ENCODE measurements around the gene KRTAP10-1. TPM values are rescaled to one million over a fixed set of nuclear protein-coding genes. Genes with fewer than 3 reads are reported as not detected.
"Not testable (repeated sequence)": the region's sequence is repeated elsewhere in the genome, so short reads cannot be mapped to it uniquely, and the experiment has no call there.

KRTAP10-1 gene
- total RNA-seq, 1 donor from 2014 or later, result not detected

DNA sequence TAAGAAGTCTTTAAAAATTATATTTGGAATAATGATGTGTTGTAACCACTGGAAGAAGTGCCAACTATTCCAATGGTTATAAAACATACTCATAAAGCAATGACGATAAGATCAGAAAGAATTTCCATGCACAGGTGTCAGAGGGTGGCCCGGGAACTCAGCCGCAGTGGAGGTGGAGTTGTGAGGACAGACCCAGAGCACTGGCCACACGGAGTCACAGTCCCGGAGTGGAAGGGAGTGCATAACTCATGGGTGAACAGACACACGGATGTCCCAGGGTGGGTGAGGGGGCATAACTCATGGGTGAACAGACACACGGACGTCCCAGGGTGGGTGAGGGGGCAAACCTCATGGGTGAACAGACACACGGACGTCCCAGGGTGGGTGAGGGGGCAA lies 36.0 kb upstream of the KRTAP10-1 start:
- intact Hi-C loops (cut with DNase I), result no loop called here
- no peak overlapping the region for H3K27ac ChIP-seq
- no peak for ATAC-seq
- no peak for DNase-seq
- no peaks in the 10 kb centered on the region for H3K36me3 ChIP-seq
- no peaks in the 10 kb centered on the region for H3K27me3 ChIP-seq
- no peaks in the 10 kb centered on the region for H3K9me3 ChIP-seq
- TF ChIP-seq, protein P1, sequence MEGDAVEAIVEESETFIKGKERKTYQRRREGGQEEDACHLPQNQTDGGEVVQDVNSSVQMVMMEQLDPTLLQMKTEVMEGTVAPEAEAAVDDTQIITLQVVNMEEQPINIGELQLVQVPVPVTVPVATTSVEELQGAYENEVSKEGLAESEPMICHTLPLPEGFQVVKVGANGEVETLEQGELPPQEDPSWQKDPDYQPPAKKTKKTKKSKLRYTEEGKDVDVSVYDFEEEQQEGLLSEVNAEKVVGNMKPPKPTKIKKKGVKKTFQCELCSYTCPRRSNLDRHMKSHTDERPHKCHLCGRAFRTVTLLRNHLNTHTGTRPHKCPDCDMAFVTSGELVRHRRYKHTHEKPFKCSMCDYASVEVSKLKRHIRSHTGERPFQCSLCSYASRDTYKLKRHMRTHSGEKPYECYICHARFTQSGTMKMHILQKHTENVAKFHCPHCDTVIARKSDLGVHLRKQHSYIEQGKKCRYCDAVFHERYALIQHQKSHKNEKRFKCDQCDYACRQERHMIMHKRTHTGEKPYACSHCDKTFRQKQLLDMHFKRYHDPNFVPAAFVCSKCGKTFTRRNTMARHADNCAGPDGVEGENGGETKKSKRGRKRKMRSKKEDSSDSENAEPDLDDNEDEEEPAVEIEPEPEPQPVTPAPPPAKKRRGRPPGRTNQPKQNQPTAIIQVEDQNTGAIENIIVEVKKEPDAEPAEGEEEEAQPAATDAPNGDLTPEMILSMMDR (IDR thresholded peaks at IDR 0.05), result no peak
- no peak overlapping the region for H3K4me3 ChIP-seq
- H3K4me1 ChIP-seq, result no peaks in the 10 kb centered on the region

DNA sequence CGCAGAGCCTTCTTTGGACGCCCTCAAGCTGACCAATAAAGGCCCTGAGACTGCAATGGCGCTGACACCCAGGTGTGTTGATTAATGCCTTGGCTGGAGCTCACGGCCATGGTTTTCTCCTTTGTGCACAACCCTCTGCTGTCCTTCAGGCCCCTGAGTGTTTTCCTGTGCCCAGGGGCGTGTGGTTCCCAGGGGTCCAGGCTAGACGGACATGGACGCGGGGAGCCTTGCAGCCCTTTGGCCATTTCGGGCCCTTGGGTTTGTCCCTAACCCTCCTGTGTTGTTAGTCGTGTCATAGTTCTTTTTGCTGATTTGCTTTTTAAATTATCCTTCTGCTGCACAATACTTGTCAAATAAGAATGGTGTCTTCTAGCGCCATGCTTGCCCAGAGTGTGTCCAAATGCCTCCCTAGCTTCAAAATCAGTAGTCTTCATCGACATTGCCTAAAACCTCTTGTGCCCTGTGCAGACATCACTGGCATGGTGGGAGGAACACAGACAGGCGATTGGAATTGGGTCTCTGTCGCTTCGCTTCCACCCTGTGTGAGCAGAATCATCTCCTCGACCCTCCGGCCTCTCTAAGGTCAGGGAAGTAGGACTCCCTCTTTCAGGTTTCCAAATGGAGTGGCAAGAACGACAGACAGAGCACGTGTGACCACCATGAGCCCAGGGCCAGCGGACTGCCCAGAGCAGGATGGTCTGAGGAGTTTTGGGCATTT lies 35.5 kb upstream of the KRTAP10-1 start:
- no peaks in the 10 kb centered on the region for H3K36me3 ChIP-seq
- no peaks in the 10 kb centered on the region for H3K9me3 ChIP-seq
- H3K4me1 ChIP-seq, result no peaks in the 10 kb centered on the region
- no peak for DNase-seq
- TF ChIP-seq, protein P1 (IDR thresholded peaks at IDR 0.05), result no peak
- ATAC-seq, result no peak
- no peak overlapping the region for H3K27ac ChIP-seq
- H3K4me3 ChIP-seq, result no peak overlapping the region
- intact Hi-C loops (cut with DNase I), result no loop called here
- no peaks in the 10 kb centered on the region for H3K27me3 ChIP-seq

DNA sequence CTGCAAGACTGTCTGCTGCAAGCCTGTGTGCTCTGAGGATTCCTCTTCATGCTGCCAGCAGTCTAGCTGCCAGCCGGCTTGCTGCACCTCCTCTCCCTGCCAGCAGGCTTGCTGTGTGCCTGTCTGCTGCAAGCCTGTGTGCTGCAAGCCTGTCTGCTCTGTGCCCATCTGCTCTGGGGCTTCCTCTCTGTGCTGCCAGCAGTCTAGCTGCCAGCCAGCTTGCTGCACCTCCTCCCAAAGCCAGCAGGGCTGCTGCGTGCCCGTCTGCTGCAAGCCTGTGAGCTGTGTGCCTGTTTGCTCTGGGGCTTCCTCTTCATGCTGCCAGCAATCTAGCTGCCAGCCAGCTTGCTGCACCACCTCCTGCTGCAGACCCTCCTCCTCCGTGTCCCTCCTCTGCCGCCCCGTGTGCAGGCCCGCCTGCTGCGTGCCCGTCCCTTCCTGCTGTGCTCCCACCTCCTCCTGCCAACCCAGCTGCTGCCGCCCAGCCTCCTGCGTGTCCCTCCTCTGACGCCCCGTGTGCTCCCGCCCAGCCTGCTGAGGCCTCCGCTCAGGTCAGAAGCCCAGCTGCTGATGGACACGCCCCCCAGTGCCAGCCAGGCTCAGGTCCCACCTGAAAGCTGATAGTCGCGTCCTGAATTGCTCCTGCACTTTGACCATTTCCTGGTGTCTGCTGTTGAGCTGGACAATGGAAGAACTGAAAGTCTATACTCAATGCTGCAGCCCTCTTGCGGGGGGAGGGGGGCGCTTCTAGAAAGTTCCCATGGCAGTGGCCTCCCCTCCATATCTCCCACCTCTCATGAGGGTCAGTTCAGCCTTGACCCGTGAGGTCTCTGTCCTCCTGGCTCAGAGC lies 34.7 kb upstream of the KRTAP10-1 start:
- ATAC-seq (no peak), DNase-seq (peak; percentile 47)
- TF ChIP-seq, protein P1 (IDR thresholded peaks at IDR 0.05), result no peak
- intact Hi-C loops (cut with DNase I), result no loop called here
- H3K27me3 ChIP-seq, result no peaks in the 10 kb centered on the region
- no peaks in the 10 kb centered on the region for H3K4me1 ChIP-seq
- H3K9me3 ChIP-seq, result no peaks in the 10 kb centered on the region
- H3K27ac ChIP-seq, result no peak overlapping the region
- no peak overlapping the region for H3K4me3 ChIP-seq
- H3K36me3 ChIP-seq, result no peaks in the 10 kb centered on the region

DNA sequence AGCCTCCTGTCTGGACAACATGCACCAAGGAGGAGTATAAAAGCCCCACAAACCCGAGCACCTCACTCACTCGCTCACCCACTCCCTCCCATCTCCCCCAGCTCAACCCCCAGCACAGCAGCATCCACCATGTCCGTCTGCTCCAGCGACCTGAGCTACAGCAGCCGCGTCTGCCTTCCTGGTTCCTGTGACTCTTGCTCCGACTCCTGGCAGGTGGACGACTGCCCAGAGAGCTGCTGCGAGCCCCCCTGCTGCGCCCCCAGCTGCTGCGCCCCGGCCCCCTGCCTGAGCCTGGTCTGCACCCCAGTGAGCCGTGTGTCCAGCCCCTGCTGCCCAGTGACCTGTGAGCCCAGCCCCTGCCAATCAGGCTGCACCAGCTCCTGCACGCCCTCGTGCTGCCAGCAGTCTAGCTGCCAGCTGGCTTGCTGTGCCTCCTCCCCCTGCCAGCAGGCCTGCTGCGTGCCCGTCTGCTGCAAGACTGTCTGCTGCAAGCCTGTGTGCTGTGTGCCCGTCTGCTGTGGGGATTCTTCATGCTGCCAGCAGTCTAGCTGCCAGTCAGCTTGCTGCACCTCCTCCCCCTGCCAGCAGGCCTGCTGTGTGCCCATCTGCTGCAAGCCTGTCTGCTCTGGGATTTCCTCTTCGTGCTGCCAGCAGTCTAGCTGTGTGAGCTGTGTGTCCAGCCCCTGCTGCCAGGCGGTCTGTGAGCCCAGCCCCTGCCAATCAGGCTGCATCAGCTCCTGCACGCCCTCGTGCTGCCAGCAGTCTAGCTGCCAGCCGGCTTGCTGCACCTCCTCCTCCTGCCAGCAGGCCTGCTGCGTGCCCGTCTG lies 33.8 kb upstream of the KRTAP10-1 start, which contains the start of gene KRTAP10-4:
Gene KRTAP10-4 (plus strand): TSS at position 100 of the 827 bp plus-strand sequence. CDS start 30 bp downstream, at position 130.
- peak; percentile 45 for DNase-seq

DNA sequence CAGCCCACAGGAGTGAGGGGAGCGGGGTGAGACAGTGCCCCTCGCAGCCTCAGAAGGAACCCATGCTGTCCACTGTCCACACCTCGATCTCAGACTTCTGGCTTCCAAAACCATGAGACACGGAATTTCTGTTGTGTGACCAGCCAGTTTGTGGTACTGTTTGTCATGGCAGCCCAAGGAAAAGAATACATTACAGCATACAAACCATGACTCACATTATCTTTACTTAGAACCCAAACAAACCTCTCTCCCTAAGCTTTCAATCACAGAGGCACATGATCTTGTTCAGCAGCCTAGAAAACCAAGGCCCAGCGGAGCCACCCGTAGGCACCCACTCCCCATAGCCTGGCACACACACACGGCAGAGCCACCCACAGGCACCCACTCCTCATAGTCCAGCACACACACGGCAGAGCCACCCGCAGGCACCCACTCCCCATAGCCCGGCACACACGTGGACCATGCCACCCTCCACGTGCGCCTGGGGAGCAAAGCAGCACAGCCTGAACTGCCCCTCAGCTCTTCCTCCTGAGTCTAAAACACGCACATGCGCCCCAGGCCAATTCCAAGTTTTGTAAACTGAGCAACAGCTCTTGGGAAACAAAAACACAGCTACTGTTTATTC lies 33.1 kb upstream of the KRTAP10-1 start:
- DNase-seq, result peak; percentile 45
- no peak for ATAC-seq
- no peak overlapping the region for H3K4me3 ChIP-seq
- no peaks in the 10 kb centered on the region for H3K9me3 ChIP-seq
- no peaks in the 10 kb centered on the region for H3K36me3 ChIP-seq
- intact Hi-C loops (cut with DNase I), result no loop called here
- no peak overlapping the region for H3K27ac ChIP-seq
- H3K27me3 ChIP-seq, result no peaks in the 10 kb centered on the region
- TF ChIP-seq, protein P1 (IDR thresholded peaks at IDR 0.05), result no peak
- H3K4me1 ChIP-seq, result no peaks in the 10 kb centered on the region

More for the DNA sequence above, 33.8 kb upstream of the KRTAP10-1 start, which contains the start of gene KRTAP10-4:
- H3K4me1 ChIP-seq; H3K9me3 ChIP-seq; ATAC-seq; intact Hi-C loops (cut with DNase I); H3K4me3 ChIP-seq; H3K27ac ChIP-seq; H3K36me3 ChIP-seq; H3K27me3 ChIP-seq: not testable (repeated sequence)
